ENCODE measurements around the gene SERPINE1.

The SERPINE1 gene

DNA sequence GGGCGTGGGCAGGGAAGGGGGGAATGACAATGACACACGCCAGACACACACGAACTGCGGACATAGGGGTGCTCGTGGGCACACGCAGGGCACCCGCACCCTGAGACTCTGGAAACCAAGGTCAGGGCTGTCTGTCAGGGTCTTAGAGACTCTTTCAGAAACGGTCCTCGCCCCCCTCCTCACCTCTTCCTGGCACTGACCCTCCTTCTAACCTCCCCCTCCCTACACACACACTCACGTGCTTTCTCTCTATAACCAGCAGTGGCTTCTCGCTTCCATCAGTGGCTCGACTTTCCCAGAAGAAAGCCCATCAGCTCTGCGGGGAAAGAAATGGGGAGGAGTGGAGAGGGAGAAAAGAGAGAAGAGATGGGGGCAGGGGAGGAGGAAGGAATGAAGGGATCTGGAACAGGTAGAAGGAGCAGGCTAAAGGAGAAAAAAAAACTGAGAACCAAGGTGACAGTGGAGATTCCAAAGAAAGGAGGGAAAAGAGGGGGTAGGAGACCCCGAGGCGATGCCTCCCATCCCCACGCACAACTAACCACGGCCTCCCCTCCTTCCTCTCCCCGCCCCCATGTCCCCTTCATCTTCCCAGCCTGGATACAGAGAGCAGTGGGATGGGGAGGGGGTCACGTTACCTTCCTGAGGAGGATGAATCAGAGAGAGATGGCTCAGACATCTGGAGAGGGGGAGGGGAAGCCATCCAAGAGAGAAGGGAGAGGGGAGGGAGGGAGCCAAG lies 40.2 kb downstream of the SERPINE1 start:
- peaks cover 68% of the 10 kb centered on the region for H3K4me1 ChIP-seq (ENCODE audit: insufficient read depth, low read length)
- no peaks in the 10 kb centered on the region for H3K36me3 ChIP-seq (ENCODE audit: insufficient read depth, low read length)
- H3K9me3 ChIP-seq (ENCODE audit: low read length) = no peaks in the 10 kb centered on the region
- H3K27me3 ChIP-seq (ENCODE audit: insufficient read depth, low read length) = peaks cover 50% of the 10 kb centered on the region
- no peak overlapping the region for H2AFZ ChIP-seq (ENCODE audit: low read depth, low read length)
- H3K4me3 ChIP-seq (ENCODE audit: low read length) = no peak overlapping the region

GRCh38 chr7:101167645-101168411 lies 40.9 kb downstream of the SERPINE1 start:
- Histone ChIP-seq H2AFZ (ENCODE audit: low read depth, low read length) (no peak overlapping the region), H3K4me3 (ENCODE audit: low read length) (no peak overlapping the region), H3K36me3 (ENCODE audit: insufficient read depth, low read length) (no peaks in the 10 kb centered on the region), H3K27me3 (ENCODE audit: insufficient read depth, low read length) (peaks cover 57% of the 10 kb centered on the region), H3K9me3 (ENCODE audit: low read length) (no peaks in the 10 kb centered on the region), H3K4me1 (ENCODE audit: insufficient read depth, low read length) (peaks cover 67% of the 10 kb centered on the region)

- Histone ChIP-seq H2AFZ (ENCODE audit: low read depth, low read length) (no peak overlapping the region), H3K9me3 (ENCODE audit: low read length) (no peaks in the 10 kb centered on the region), H3K36me3 (ENCODE audit: insufficient read depth, low read length) (no peaks in the 10 kb centered on the region), H3K4me3 (ENCODE audit: low read length) (no peak overlapping the region), H3K27me3 (ENCODE audit: insufficient read depth, low read length) (peaks cover 64% of the 10 kb centered on the region), H3K4me1 (ENCODE audit: insufficient read depth, low read length) (peaks cover 67% of the 10 kb centered on the region)
Measured at GRCh38 chr7:101168412-101169049, 41.6 kb downstream of the SERPINE1 start.

DNA sequence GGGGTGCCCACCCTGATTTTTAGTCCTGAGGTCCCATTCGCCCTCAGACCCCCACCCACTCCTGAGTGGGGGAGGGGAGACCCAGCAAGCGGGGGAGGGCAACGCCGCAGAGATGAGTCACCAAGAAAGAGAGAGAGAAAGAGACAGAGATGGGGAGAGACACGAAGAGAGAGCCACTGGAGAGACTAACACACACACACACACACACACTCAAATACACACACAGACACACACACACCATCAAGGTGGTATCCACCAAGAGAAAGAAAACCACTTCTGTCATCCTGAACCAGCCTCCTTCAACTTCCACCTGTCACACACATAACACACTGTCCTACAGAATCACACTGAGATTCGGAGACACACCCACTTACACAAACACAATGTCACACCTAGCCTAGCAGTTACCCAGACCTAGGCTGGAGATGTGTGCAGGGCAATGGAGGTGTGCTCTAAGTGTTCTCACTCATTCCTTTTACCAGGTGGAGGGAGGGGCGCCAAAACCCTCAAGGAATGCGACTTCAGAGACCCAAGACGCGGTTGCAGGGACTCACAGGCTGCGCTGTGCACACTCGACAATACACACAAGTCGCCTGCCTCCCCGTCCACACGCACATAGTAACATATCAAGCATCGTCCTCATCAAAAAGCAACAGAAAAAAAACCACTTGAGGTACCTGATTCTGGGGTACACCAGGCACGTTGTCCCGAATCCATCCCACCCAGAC lies 42.4 kb downstream of the SERPINE1 start:
- Histone ChIP-seq H2AFZ (ENCODE audit: low read depth, low read length) (no peak overlapping the region), H3K4me3 (ENCODE audit: low read length) (no peak overlapping the region), H3K36me3 (ENCODE audit: insufficient read depth, low read length) (no peaks in the 10 kb centered on the region), H3K27me3 (ENCODE audit: insufficient read depth, low read length) (peaks cover 71% of the 10 kb centered on the region), H3K4me1 (ENCODE audit: insufficient read depth, low read length) (peaks cover 60% of the 10 kb centered on the region), H3K9me3 (ENCODE audit: low read length) (peaks cover 2% of the 10 kb centered on the region)

- Histone ChIP-seq H3K36me3 (ENCODE audit: insufficient read depth, low read length) (no peaks in the 10 kb centered on the region), H3K4me3 (ENCODE audit: low read length) (no peak overlapping the region), H3K4me1 (ENCODE audit: insufficient read depth, low read length) (peaks cover 53% of the 10 kb centered on the region), H3K9me3 (ENCODE audit: low read length) (peaks cover 4% of the 10 kb centered on the region), H2AFZ (ENCODE audit: low read depth, low read length) (no peak overlapping the region), H3K27me3 (ENCODE audit: insufficient read depth, low read length) (peaks cover 75% of the 10 kb centered on the region)
Measured at GRCh38 chr7:101169838-101170551, 43.1 kb downstream of the SERPINE1 start.

DNA sequence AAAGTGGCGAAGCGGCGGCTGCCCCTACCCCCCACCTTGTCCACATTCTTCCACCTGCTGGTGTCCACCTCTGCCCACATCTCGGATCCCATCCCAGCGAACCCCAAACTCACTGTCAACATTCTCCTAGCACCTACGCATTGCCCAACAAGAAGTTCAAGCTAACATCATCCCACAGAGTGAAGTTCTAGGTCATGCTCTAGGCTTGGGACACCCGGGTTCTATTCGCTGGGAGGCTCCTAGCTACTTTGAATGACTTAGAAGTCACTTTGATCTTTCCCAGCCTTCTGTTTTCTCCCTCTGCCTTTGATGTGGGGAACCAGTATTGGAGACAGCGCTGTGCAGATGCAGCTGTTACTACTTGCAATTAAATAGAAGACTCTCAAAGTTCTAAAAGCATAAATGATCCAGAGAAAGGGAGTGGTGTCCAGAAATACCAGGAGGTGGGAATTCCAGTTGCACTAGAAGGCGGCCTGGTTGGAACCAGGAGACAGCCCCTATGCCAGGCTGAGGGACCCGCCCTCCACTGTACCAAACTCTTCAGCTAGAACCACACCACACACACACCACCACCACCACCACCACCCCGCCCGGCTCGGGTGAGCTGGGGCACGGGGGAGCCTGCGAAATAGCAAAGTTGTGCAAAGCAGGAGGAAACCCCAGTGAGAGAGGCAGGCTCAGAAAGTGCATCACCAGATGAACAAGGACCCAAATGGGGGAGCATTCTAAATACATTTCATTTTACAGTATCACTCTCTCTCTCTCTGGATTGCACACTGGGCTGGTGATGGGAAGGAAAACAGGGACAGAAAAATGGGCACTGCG lies 43.9 kb downstream of the SERPINE1 start:
- Histone ChIP-seq H3K27me3 (ENCODE audit: insufficient read depth, low read length) (peaks cover 75% of the 10 kb centered on the region), H3K36me3 (ENCODE audit: insufficient read depth, low read length) (no peaks in the 10 kb centered on the region), H3K4me3 (ENCODE audit: low read length) (no peak overlapping the region), H2AFZ (ENCODE audit: low read depth, low read length) (no peak overlapping the region), H3K9me3 (ENCODE audit: low read length) (peaks cover 4% of the 10 kb centered on the region), H3K4me1 (ENCODE audit: insufficient read depth, low read length) (peaks cover 48% of the 10 kb centered on the region)

DNA sequence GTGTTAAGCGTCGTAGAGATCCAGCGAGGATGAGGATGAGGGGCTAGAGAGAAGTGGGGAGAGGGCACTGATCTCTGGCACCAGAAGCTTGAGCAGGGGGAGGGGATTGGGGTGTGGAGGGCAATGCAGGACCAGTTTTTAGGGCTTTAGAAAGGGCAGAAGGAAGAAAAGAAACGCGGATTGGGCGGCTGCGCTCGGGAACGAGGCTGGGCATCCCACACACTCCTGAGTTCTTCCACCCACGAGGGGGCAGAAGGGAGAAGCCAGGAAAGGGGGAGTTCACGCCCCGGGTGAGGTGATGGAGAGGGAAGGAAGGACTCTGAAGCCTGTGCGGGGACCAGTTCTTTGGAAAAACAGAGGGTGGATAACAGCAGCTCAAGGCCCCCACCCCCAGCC lies 44.5 kb downstream of the SERPINE1 start:
- H3K36me3 ChIP-seq (ENCODE audit: insufficient read depth, low read length) = no peaks in the 10 kb centered on the region
- no peak overlapping the region for H3K4me3 ChIP-seq (ENCODE audit: low read length)
- peaks cover 4% of the 10 kb centered on the region for H3K9me3 ChIP-seq (ENCODE audit: low read length)
- H2AFZ ChIP-seq (ENCODE audit: low read depth, low read length) = no peak overlapping the region
- peaks cover 42% of the 10 kb centered on the region for H3K4me1 ChIP-seq (ENCODE audit: insufficient read depth, low read length)
- H3K27me3 ChIP-seq (ENCODE audit: insufficient read depth, low read length) = peaks cover 75% of the 10 kb centered on the region

GRCh38 chr7:101172005-101172853 lies 45.3 kb downstream of the SERPINE1 start:
- Histone ChIP-seq H3K4me3 (ENCODE audit: low read length) (no peak overlapping the region), H2AFZ (ENCODE audit: low read depth, low read length) (no peak overlapping the region), H3K4me1 (ENCODE audit: insufficient read depth, low read length) (peaks cover 36% of the 10 kb centered on the region), H3K9me3 (ENCODE audit: low read length) (peaks cover 4% of the 10 kb centered on the region), H3K36me3 (ENCODE audit: insufficient read depth, low read length) (no peaks in the 10 kb centered on the region), H3K27me3 (ENCODE audit: insufficient read depth, low read length) (peaks cover 71% of the 10 kb centered on the region)

GRCh38 chr7:101172854-101173751 lies 46.2 kb downstream of the SERPINE1 start:
- no peaks in the 10 kb centered on the region for H3K36me3 ChIP-seq (ENCODE audit: insufficient read depth, low read length)
- H3K4me3 ChIP-seq (ENCODE audit: low read length) = no peak overlapping the region
- H3K27me3 ChIP-seq (ENCODE audit: insufficient read depth, low read length) = peaks cover 62% of the 10 kb centered on the region
- H3K4me1 ChIP-seq (ENCODE audit: insufficient read depth, low read length) = peaks cover 27% of the 10 kb centered on the region
- H3K9me3 ChIP-seq (ENCODE audit: low read length) = peaks cover 4% of the 10 kb centered on the region
- H2AFZ ChIP-seq (ENCODE audit: low read depth, low read length) = no peak overlapping the region

- peaks cover 22% of the 10 kb centered on the region for H3K4me1 ChIP-seq (ENCODE audit: insufficient read depth, low read length)
- H3K27me3 ChIP-seq (ENCODE audit: insufficient read depth, low read length) = peaks cover 55% of the 10 kb centered on the region
- peaks cover 4% of the 10 kb centered on the region for H3K9me3 ChIP-seq (ENCODE audit: low read length)
- no peak overlapping the region for H3K4me3 ChIP-seq (ENCODE audit: low read length)
- H2AFZ ChIP-seq (ENCODE audit: low read depth, low read length) = no peak overlapping the region
- no peaks in the 10 kb centered on the region for H3K36me3 ChIP-seq (ENCODE audit: insufficient read depth, low read length)
Measured at GRCh38 chr7:101173752-101174244, 46.9 kb downstream of the SERPINE1 start.

All from neuron (in vitro differentiated cells).